Lower leg skin (tissue), 3 donors: ENCODE data around the gene OR13H1.

ENCODE experiments used
- POLR2A ChIP-seq, 2 donors: fragments of 450-650 bp; IDR thresholded peaks; one replicate each; pipeline ENCODE4 v1.6.1; 2016 to 2017; ENCODE audit warnings: antibody characterized with exemption in 2 of 2, mild to moderate bottlenecking in 1 of 2, moderate library complexity in 1 of 2
- TF ChIP-seq, protein P1 (sequence below), 3 donors: fragments of 450-650 bp; IDR thresholded peaks; one replicate each; pipeline ENCODE4 v1.5.1; 2016; ENCODE audit warnings: antibody characterized with exemption in 3 of 3, mild to moderate bottlenecking in 3 of 3, moderate library complexity in 2 of 3

DNA sequence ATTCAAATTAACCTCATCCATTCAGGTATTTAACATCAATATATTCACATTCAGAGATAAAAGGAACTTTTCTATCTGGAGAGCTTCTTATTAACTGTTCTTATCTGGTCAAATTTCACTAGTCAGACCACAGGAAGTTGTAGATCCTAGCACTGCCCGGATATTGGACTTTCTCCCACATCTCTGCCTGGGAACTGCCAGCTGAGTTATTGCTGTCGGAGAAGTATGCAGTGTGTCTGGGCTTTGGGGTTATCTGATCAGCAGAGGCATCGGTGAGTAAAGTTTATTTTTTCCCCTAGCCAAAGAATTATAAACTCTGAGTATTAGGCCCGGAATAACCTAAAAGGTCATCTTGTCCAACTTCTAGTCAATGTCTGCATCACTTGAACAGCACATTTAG is 45.1 kb downstream of the OR13H1 start:
- TF ChIP-seq, protein P1, sequence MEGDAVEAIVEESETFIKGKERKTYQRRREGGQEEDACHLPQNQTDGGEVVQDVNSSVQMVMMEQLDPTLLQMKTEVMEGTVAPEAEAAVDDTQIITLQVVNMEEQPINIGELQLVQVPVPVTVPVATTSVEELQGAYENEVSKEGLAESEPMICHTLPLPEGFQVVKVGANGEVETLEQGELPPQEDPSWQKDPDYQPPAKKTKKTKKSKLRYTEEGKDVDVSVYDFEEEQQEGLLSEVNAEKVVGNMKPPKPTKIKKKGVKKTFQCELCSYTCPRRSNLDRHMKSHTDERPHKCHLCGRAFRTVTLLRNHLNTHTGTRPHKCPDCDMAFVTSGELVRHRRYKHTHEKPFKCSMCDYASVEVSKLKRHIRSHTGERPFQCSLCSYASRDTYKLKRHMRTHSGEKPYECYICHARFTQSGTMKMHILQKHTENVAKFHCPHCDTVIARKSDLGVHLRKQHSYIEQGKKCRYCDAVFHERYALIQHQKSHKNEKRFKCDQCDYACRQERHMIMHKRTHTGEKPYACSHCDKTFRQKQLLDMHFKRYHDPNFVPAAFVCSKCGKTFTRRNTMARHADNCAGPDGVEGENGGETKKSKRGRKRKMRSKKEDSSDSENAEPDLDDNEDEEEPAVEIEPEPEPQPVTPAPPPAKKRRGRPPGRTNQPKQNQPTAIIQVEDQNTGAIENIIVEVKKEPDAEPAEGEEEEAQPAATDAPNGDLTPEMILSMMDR (IDR thresholded peaks at IDR 0.05), result no peak
- no peak for TF ChIP-seq POLR2A (IDR thresholded peaks at IDR 0.05)
